Spinal cord (tissue), 10 donors: ENCODE measurements around the gene STX1A. TPM values are rescaled to one million over a fixed set of nuclear protein-coding genes. Genes with fewer than 3 reads are reported as not detected.
A peak's percentile ranks its signal among the peaks of the same experiment; 100 is the strongest.

ENCODE experiments used
- DNase-seq, 6 donors: peaks; one replicate each; pipeline versions ENCODE4 v3.0.0 to v3.0.0-alpha.2; 2013 to 2015; ENCODE audit warnings: low spot score in 6 of 6, low read depth in 4 of 6
- H3K27ac ChIP-seq: one replicate; pipeline ENCODE4 v1.5.1; 2013; ENCODE audit warnings: low read depth, low read length, control low read depth
- H3K27me3 ChIP-seq: one replicate; pipeline ENCODE4 v1.6.1; 2013; ENCODE audit warnings: low read length; ENCODE audit not compliant: control insufficient read depth, insufficient read depth
- H3K36me3 ChIP-seq: one replicate; pipeline ENCODE4 v1.6.1; 2013; ENCODE audit warnings: low read length; ENCODE audit not compliant: control insufficient read depth, insufficient read depth
- H3K4me1 ChIP-seq: one replicate; pipeline ENCODE4 v1.6.1; 2013; ENCODE audit warnings: low read length; ENCODE audit not compliant: control insufficient read depth, insufficient read depth
- H3K4me3 ChIP-seq: one replicate; pipeline ENCODE4 v1.5.1; 2013; ENCODE audit warnings: low read depth, low read length, control low read depth
- H3K9me3 ChIP-seq: one replicate; pipeline ENCODE4 v1.6.1; 2013; ENCODE audit warnings: low read length; ENCODE audit not compliant: control insufficient read depth, insufficient read depth
- WGBS: methylation state at CpG from one replicate; pipeline ENCODE4 v1.1.5; 2013; ENCODE audit warnings: missing lambda C conversion rate; ENCODE audit not compliant: insufficient coverage; 5-methylcytosine and 5-hydroxymethylcytosine counted together
- polyA plus RNA-seq, 2 donors: library from polyadenylated mRNA; unstranded; fragments of 120-200 nt; gene quantifications; one replicate each; pipeline ENCODE4 v1.2.1, GENCODE V29; 2013; ENCODE audit not compliant: insufficient read length in 2 of 2
- total RNA-seq, 2 donors: library from RNA; depleted of rRNA in 1 of 2; stranded (reverse); fragments of 120-200 nt in 1 of 2; fragments of >200 nt in 1 of 2; gene quantifications; one replicate each; pipeline versions ENCODE4 v1.2.3 to v1.2.4, GENCODE V29; 2013 to 2014
- donor health status: healthy.

The STX1A gene
- total and polyA plus RNA-seq, 4 donors: 15.6 to 65.9 (median 41.6) TPM

GRCh38 chr7:73736885-73737284 lies 17.4 kb upstream of the STX1A start:
- H3K36me3 ChIP-seq: peaks cover 32% of the 10 kb centered on the region
- H3K4me1 ChIP-seq: peaks cover 21% of the 10 kb centered on the region
- WGBS: 98% methylated on average over 11 of the region's 14 CpGs
- no peaks in the 10 kb centered on the region for H3K27me3 ChIP-seq
- H3K9me3 ChIP-seq: no peaks in the 10 kb centered on the region
- H3K27ac ChIP-seq: no peak overlapping the region
- no peak for DNase-seq
- H3K4me3 ChIP-seq: no peak overlapping the region

GRCh38 chr7:73735528-73735905 lies 16.0 kb upstream of the STX1A start:
- H3K4me1 ChIP-seq: peaks cover 21% of the 10 kb centered on the region
- 86% methylated on average over 6 of the region's 8 CpGs for WGBS
- H3K36me3 ChIP-seq: peaks cover 32% of the 10 kb centered on the region
- H3K9me3 ChIP-seq: no peaks in the 10 kb centered on the region
- no peak for DNase-seq
- no peak overlapping the region for H3K4me3 ChIP-seq
- H3K27me3 ChIP-seq: no peaks in the 10 kb centered on the region
- H3K27ac ChIP-seq: no peak overlapping the region

- 44% methylated on average over 8 of the region's 16 CpGs for WGBS
- H3K4me3 ChIP-seq: no peak overlapping the region
- H3K9me3 ChIP-seq: no peaks in the 10 kb centered on the region
- no peaks in the 10 kb centered on the region for H3K27me3 ChIP-seq
- peaks cover 32% of the 10 kb centered on the region for H3K36me3 ChIP-seq
- no peak overlapping the region for H3K27ac ChIP-seq
- H3K4me1 ChIP-seq: peaks cover 21% of the 10 kb centered on the region
- DNase-seq: peak in 2 of 6 donors; percentile 28 to 59
Observed at GRCh38 chr7:73734619-73735527, 15.4 kb upstream of the STX1A start.

- 80% methylated on average over 1 of the region's 2 CpGs for WGBS
- no peaks in the 10 kb centered on the region for H3K27me3 ChIP-seq
Observed at GRCh38 chr7:73732397-73732796, 12.9 kb upstream of the STX1A start.

GRCh38 chr7:73730485-73730884 lies 11.0 kb upstream of the STX1A start:
- Histone ChIP-seq H3K4me1 (peaks cover 2% of the 10 kb centered on the region), H3K4me3 (no peak overlapping the region), H3K27me3 (no peaks in the 10 kb centered on the region), H3K9me3 (no peaks in the 10 kb centered on the region), H3K27ac (no peak overlapping the region), H3K36me3 (peaks cover 9% of the 10 kb centered on the region)
- WGBS: 43% methylated on average over 3 of the region's 3 CpGs
- no peak for DNase-seq

More at GRCh38 chr7:73732397-73732796, 12.9 kb upstream of the STX1A start:
- H3K36me3 ChIP-seq: peaks cover 28% of the 10 kb centered on the region
- H3K27ac ChIP-seq: no peak overlapping the region
- peaks cover 4% of the 10 kb centered on the region for H3K4me1 ChIP-seq
- H3K4me3 ChIP-seq: no peak overlapping the region
- no peaks in the 10 kb centered on the region for H3K9me3 ChIP-seq
- no peak for DNase-seq

- H3K27ac ChIP-seq: no peak overlapping the region
- no peaks in the 10 kb centered on the region for H3K36me3 ChIP-seq
- DNase-seq: no peak
- H3K9me3 ChIP-seq: no peaks in the 10 kb centered on the region
- H3K27me3 ChIP-seq: no peaks in the 10 kb centered on the region
- 24% methylated on average over 2 of the region's 5 CpGs for WGBS
- H3K4me3 ChIP-seq: no peak overlapping the region
- peaks cover 3% of the 10 kb centered on the region for H3K4me1 ChIP-seq
Observed at GRCh38 chr7:73728551-73728950, 9.1 kb upstream of the STX1A start.

- peaks cover 3% of the 10 kb centered on the region for H3K4me1 ChIP-seq
- no peaks in the 10 kb centered on the region for H3K27me3 ChIP-seq
- no peak overlapping the region for H3K4me3 ChIP-seq
- no peaks in the 10 kb centered on the region for H3K9me3 ChIP-seq
- 83% methylated on average over 3 of the region's 3 CpGs for WGBS
- no peak overlapping the region for H3K27ac ChIP-seq
- no peaks in the 10 kb centered on the region for H3K36me3 ChIP-seq
- no peak for DNase-seq
Observed at GRCh38 chr7:73727952-73728351, 8.5 kb upstream of the STX1A start.

- DNase-seq: no peak
- Histone ChIP-seq H3K4me3 (no peak overlapping the region), H3K27me3 (no peaks in the 10 kb centered on the region), H3K27ac (no peak overlapping the region), H3K4me1 (peaks cover 13% of the 10 kb centered on the region), H3K9me3 (no peaks in the 10 kb centered on the region), H3K36me3 (no peaks in the 10 kb centered on the region)
- WGBS: 73% methylated on average over 1 of the region's 1 CpG
Observed at GRCh38 chr7:73726083-73726466, 6.6 kb upstream of the STX1A start.

- Histone ChIP-seq H3K4me3 (no peak overlapping the region), H3K4me1 (peaks cover 26% of the 10 kb centered on the region), H3K27me3 (no peaks in the 10 kb centered on the region), H3K9me3 (no peaks in the 10 kb centered on the region), H3K36me3 (no peaks in the 10 kb centered on the region), H3K27ac (no peak overlapping the region)
- no peak for DNase-seq
- WGBS: 80% methylated on average over 1 of the region's 3 CpGs
Observed at GRCh38 chr7:73723813-73724212, 4.3 kb upstream of the STX1A start.

- no peak overlapping the region for H3K4me3 ChIP-seq
- 94% methylated on average over 2 of the region's 6 CpGs for WGBS
- peaks cover 36% of the 10 kb centered on the region for H3K4me1 ChIP-seq
- H3K36me3 ChIP-seq: no peaks in the 10 kb centered on the region
- no peak overlapping the region for H3K27ac ChIP-seq
- no peaks in the 10 kb centered on the region for H3K27me3 ChIP-seq
- no peak for DNase-seq
- no peaks in the 10 kb centered on the region for H3K9me3 ChIP-seq
Observed at GRCh38 chr7:73722785-73723184, 3.3 kb upstream of the STX1A start.
